Activated T-helper 2 cell treated with anti-CD3 and anti-CD28 coated beads, Interferon-gamma antibody, Interleukin-2, Interleukin-4, amounts not matched to agents 10 μg/mL and 5 μg/mL and 100 μg/mL, durations not matched to agents 14 hours and 24 hours and 36 hours (primary cell): Measurements from ENCODE around the gene ITIH1. TPM values are rescaled to one million over a fixed set of nuclear protein-coding genes. Genes with fewer than 3 reads are reported as not detected.

Source experiments
- DNase-seq: peaks from one replicate; pipeline ENCODE4 v3.0.0; 2021; ENCODE audit warnings: low spot score
- H3K27ac Mint-ChIP-seq: one replicate; pipeline ENCODE4 v1.8.0; 2021; ENCODE audit warnings: mixed read lengths
- H3K27me3 Mint-ChIP-seq: one replicate; pipeline ENCODE4 v1.8.0; 2021; ENCODE audit warnings: low read depth, mixed read lengths
- H3K36me3 Mint-ChIP-seq: one replicate; pipeline ENCODE4 v1.8.0; 2021; ENCODE audit warnings: low read depth, mixed read lengths
- H3K4me1 Mint-ChIP-seq: one replicate; pipeline ENCODE4 v1.8.0; 2021; ENCODE audit warnings: low read depth, mixed read lengths
- H3K4me3 Mint-ChIP-seq: one replicate; pipeline ENCODE4 v1.8.0; 2021; ENCODE audit warnings: low read depth, mild to moderate bottlenecking, moderate library complexity, mixed read lengths
- H3K9me3 Mint-ChIP-seq: one replicate; pipeline ENCODE4 v1.8.0; 2021; ENCODE audit warnings: mixed read lengths
- intact Hi-C: fragments of 100-400 bp; cut with micrococcal nuclease; formaldehyde crosslinking; loops from one replicate; pipeline ENCODE4 v1.15.1; 2023
- total RNA-seq: library from RNA; stranded (reverse); gene quantifications from 2 replicates; pipeline ENCODE4 v1.2.3, GENCODE V29; 2022

ITIH1 gene
- total RNA-seq, 1 donor from 2014 or later = not detected

DNA sequence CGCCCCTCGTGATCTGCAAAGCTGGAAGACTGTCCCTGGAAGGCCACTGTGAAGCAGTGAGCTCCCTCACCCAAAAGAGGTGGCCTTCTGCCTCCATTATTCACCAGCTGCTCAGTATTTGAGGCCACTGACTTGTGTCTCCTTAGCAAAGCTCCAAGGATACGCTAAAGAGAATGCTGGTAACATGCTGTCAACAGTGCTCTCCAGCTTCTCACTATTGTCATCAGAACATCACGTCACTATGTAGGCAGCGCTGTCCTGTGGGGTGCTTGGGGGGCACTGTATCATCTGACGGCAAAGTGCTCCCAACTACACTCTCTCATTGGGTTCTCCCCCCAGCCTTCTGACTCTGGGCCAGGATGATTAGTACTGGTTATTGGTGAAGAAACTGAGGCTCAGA, 38.8 kb downstream of the ITIH1 start:
- no peaks in the 10 kb centered on the region for H3K27me3 Mint-ChIP-seq
- H3K9me3 Mint-ChIP-seq = no peaks in the 10 kb centered on the region
- no peaks in the 10 kb centered on the region for H3K36me3 Mint-ChIP-seq
- H3K4me3 Mint-ChIP-seq = no peak overlapping the region
- H3K27ac Mint-ChIP-seq = no peak overlapping the region
- H3K4me1 Mint-ChIP-seq = no peaks in the 10 kb centered on the region
- intact Hi-C loops = no loop called here
- no peak for DNase-seq

DNA sequence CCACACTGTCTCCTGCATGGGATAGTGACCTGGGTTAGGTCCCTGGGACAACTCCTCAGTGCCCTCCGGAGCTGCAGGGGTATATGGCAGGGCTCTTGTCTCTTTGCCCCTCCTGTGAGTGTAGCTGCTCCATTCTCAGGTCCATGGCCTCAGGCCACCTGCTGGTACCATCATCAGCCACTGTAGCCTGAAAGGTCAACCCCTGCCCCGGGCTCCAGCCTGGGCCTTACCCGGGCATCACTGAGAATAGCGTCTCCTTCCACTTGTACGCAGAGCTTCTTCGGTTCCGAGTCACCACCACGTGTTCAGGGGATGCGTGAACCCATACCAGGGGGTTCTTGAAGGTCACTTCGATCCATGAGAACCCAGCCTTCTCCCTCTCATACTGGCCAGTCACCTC, 39.3 kb downstream of the ITIH1 start:
- H3K4me3 Mint-ChIP-seq = no peak overlapping the region
- H3K4me1 Mint-ChIP-seq = no peaks in the 10 kb centered on the region
- intact Hi-C loops = no loop called here
- H3K9me3 Mint-ChIP-seq = no peaks in the 10 kb centered on the region
- no peak for DNase-seq
- H3K27ac Mint-ChIP-seq = no peak overlapping the region
- no peaks in the 10 kb centered on the region for H3K36me3 Mint-ChIP-seq
- H3K27me3 Mint-ChIP-seq = no peaks in the 10 kb centered on the region

DNA sequence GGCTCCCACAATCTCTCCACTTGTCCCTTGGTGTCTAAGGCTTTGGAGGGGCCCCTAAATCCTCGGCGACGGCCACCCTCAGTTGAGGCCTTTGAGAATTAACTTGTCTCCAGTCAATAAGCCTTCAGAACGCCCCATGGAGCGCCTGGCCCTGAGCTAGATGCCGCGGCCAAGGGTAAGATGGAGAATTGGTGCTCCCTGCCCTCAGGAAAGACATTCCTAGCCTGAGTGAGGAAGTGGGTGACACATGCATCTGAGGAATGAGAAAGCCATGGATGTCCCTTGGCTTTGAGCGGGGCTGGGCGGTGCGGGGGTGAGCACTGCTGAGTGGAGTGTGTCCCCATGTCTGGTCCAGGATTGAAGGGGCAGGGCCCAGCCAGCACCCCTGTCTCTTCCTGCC, 39.8 kb downstream of the ITIH1 start:
- Mint-ChIP-seq H3K4me1 (no peaks in the 10 kb centered on the region), H3K27me3 (no peaks in the 10 kb centered on the region), H3K9me3 (no peaks in the 10 kb centered on the region), H3K27ac (no peak overlapping the region), H3K4me3 (no peak overlapping the region), H3K36me3 (no peaks in the 10 kb centered on the region)
- no peak for DNase-seq
- intact Hi-C loops = no loop called here

DNA sequence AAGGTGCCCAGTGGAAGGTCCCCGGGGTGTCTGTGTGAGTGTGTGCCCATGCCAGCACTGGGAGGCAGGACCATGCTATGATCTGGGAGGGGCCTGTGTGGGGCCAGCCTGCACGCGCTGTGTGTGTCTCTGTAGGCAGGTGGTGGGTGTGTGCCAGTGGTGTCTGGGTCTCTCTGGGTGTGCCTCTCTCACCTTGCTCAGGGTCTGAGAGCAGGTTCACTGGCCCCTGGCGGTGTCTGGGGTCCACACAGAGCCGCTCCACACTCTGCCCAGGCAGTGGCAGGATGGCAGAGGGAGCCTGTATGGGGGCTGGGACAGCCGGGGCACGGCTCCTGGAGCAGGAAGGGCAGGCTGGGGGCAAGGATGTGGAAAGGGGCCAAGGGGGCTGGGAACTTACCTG, 40.5 kb downstream of the ITIH1 start:
- Mint-ChIP-seq H3K4me1 (no peaks in the 10 kb centered on the region), H3K4me3 (no peak overlapping the region), H3K36me3 (no peaks in the 10 kb centered on the region), H3K27ac (no peak overlapping the region), H3K27me3 (no peaks in the 10 kb centered on the region), H3K9me3 (no peaks in the 10 kb centered on the region)
- intact Hi-C loops = no loop called here
- DNase-seq = no peak

DNA sequence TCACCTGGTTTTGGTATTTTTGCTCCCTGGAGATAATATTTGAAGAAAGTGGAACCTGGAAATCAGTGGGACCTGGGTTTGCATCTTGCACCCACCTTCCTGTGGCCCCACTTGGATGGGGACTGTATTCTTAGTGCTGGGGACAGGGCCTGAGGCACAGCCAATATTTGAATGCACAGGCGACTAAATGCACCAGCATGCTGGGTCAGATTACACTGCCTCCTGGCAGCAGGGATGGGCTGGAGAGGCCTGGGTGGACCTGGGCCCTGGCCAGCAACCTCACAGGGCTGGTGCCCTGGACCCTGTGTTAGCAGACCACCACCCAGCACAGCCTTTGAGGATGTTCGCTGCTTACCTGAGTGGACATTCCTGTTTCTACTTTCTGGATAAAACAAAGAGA, 42.5 kb downstream of the ITIH1 start:
- H3K27me3 Mint-ChIP-seq = no peaks in the 10 kb centered on the region
- no peak overlapping the region for H3K27ac Mint-ChIP-seq
- intact Hi-C loops = no loop called here
- no peak for DNase-seq
- no peaks in the 10 kb centered on the region for H3K9me3 Mint-ChIP-seq
- H3K4me1 Mint-ChIP-seq = no peaks in the 10 kb centered on the region
- no peaks in the 10 kb centered on the region for H3K36me3 Mint-ChIP-seq
- H3K4me3 Mint-ChIP-seq = no peak overlapping the region

DNA sequence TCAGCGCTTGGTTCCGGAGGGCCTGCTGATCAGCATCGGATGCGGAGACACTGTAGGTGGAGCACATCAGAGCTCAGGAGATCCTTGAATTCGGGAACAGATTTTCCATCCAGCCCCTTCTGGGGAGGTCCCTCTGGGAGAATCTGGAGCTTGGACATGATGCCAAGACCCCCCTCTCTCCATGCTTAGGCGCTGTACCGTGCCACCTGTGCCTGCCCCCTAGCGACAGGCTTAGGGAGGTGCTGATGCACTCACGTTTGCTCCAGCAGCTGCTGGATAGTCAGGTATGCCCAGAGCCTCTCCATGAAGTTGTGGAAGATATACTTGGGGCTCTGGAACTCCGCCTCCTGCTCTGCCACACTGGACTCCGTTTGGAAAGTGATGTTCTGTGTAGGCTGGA, 43.3 kb downstream of the ITIH1 start:
- Mint-ChIP-seq H3K9me3 (no peaks in the 10 kb centered on the region), H3K36me3 (no peaks in the 10 kb centered on the region), H3K27me3 (no peaks in the 10 kb centered on the region), H3K4me3 (no peak overlapping the region), H3K4me1 (no peaks in the 10 kb centered on the region), H3K27ac (no peak overlapping the region)
- DNase-seq = no peak
- intact Hi-C loops = no loop called here

DNA sequence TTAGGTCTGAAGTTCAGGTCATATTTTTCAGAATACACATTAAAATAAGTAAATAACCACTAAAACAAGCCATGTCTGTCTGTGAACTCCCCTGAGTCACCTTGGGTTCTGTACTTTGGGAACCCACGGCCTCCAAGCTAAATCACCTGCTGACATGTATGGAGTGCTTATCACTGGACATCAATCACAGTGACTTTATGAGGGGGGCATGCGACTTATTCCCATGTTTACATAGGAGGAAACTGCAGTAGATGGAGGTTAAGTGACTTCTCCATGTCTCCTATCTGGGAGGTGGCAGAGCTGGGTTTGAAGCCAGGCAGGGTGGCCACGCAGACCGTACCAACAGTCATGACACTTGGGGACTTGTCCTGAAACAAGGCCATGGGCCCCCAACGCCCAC, 45.0 kb downstream of the ITIH1 start:
- no peaks in the 10 kb centered on the region for H3K36me3 Mint-ChIP-seq
- intact Hi-C loops = no loop called here
- no peaks in the 10 kb centered on the region for H3K27me3 Mint-ChIP-seq
- DNase-seq = no peak
- no peaks in the 10 kb centered on the region for H3K4me1 Mint-ChIP-seq
- no peaks in the 10 kb centered on the region for H3K9me3 Mint-ChIP-seq
- no peak overlapping the region for H3K27ac Mint-ChIP-seq
- no peak overlapping the region for H3K4me3 Mint-ChIP-seq

DNA sequence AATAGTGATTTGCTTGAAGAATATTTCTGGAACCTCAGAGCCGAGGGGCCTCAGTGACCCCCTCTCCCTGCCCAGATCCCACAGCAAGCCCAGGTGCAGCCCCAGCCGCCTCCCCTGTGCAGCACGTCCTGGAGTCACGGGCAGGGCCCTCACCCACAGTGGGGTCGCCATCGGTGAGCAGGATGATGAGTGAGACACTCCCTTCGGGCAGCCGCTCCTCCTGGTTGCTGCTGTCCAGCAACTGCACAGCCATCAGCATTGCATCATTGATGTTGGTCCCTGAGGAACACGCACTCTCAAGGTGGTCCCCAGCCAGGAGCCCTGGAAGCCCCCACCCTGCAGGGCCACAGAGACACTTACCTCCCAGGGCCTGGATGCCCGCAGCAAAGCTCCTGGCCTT, 46.6 kb downstream of the ITIH1 start:
- H3K4me3 Mint-ChIP-seq = no peak overlapping the region
- no peak overlapping the region for H3K27ac Mint-ChIP-seq
- H3K4me1 Mint-ChIP-seq = no peaks in the 10 kb centered on the region
- intact Hi-C loops = no loop called here
- no peaks in the 10 kb centered on the region for H3K27me3 Mint-ChIP-seq
- no peaks in the 10 kb centered on the region for H3K9me3 Mint-ChIP-seq
- no peak for DNase-seq
- H3K36me3 Mint-ChIP-seq = no peaks in the 10 kb centered on the region

DNA sequence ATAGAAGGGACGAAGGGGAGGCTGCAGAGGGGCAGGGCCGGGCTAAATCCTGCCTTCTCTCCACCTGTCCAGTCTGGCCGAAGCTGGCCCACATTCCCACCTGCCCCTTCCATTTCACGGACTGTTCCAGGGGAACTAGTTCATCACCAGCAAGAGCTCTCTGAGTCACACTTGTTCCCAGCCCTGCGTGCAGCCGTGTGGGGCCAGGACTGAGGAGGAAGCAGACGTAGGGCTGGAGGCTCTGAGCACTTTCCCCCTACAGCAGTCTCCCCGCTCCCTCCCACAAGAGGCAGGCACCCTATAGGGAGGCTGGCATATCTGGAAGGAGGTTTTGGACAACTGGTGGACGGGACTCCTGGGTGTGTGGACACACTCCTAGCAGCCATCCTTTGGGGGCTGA, 50.0 kb downstream of the ITIH1 start:
- Mint-ChIP-seq H3K4me1 (peaks cover 2% of the 10 kb centered on the region), H3K9me3 (no peaks in the 10 kb centered on the region), H3K4me3 (no peak overlapping the region), H3K27me3 (no peaks in the 10 kb centered on the region), H3K27ac (no peak overlapping the region), H3K36me3 (no peaks in the 10 kb centered on the region)
- DNase-seq = no peak
- intact Hi-C loops = no loop called here

DNA sequence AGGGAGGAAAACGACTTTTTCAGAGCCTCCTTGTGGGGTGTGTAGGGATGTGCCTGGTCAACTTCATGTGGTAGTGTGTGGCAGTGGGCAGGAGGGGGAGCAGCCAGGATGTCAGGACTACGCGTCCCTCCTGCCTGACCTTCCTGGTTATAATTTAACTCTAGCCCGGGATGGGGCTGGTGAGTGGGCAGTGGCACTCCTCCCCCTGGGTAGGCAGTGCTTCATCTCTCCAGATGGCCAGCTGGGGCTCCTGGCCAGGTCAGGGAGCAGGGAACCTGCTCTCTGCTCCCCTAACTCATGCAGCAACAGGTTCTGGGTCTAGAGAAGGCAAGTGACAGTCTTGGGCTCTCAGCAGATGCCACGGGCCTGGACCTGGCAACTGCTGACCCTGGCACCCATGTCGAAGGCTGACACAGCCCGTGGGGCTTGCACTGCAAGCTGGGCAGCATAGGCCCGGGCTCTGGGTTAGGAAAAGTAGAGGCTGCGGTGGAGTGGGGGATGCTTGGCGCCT, 50.5 kb downstream of the ITIH1 start:
- Mint-ChIP-seq H3K4me3 (no peak overlapping the region), H3K9me3 (no peaks in the 10 kb centered on the region), H3K27me3 (no peaks in the 10 kb centered on the region), H3K27ac (no peak overlapping the region), H3K36me3 (no peaks in the 10 kb centered on the region), H3K4me1 (peaks cover 2% of the 10 kb centered on the region)
- DNase-seq = no peak
- intact Hi-C loops = no loop called here

DNA sequence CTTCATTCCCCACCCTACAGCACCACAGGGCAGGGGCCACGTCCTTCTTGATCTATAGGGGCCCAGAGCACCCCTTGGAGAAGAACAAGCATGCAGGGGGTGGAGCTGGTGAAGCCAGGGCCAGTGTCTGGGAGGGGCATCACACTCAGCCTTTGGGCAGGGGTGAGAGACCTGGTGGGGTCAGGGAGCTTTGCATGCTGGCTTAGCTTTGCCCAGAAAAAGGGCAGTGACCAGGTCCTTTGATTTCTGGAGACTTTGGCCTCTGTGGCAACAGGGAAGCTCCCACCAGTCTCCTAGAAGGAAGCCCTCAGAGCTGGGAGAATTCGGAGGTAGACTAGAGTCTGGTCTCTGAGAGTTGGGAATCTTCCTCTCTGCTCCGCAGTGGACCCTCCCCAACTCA, 52.1 kb downstream of the ITIH1 start:
- intact Hi-C loops = no loop called here
- Mint-ChIP-seq H3K9me3 (no peaks in the 10 kb centered on the region), H3K27me3 (no peaks in the 10 kb centered on the region), H3K27ac (no peak overlapping the region), H3K4me3 (no peak overlapping the region), H3K4me1 (peaks cover 2% of the 10 kb centered on the region), H3K36me3 (no peaks in the 10 kb centered on the region)
- no peak for DNase-seq

DNA sequence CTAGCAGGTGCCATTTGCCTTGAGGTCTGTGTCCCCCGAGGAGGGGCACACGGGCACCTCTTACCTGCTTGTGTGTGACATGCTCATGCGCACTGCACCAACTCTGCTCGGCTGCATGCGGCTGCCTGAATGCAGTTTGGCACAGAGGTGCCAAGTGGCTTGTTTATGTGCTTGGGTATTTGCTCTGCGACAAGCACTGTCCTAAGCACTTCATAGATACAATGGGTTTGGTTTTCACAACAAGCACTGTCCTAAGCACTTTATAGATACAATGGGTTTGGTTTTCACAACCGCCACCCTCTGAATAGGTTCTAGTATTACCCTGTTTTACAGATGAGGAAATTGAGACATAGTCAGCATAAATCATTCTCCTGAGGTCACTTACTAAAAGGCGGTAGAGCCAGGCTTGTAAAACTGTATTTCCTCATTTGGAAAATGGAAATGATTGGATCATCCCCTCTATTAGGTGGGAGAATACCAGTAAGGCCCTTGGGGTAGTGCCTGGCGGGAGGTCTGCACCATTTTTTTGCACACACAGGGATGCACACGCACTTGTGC, 52.6 kb downstream of the ITIH1 start:
- Mint-ChIP-seq H3K4me3 (no peak overlapping the region), H3K9me3 (no peaks in the 10 kb centered on the region), H3K4me1 (peaks cover 2% of the 10 kb centered on the region), H3K27ac (no peak overlapping the region), H3K36me3 (no peaks in the 10 kb centered on the region), H3K27me3 (no peaks in the 10 kb centered on the region)
- no peak for DNase-seq
- intact Hi-C loops = no loop called here

DNA sequence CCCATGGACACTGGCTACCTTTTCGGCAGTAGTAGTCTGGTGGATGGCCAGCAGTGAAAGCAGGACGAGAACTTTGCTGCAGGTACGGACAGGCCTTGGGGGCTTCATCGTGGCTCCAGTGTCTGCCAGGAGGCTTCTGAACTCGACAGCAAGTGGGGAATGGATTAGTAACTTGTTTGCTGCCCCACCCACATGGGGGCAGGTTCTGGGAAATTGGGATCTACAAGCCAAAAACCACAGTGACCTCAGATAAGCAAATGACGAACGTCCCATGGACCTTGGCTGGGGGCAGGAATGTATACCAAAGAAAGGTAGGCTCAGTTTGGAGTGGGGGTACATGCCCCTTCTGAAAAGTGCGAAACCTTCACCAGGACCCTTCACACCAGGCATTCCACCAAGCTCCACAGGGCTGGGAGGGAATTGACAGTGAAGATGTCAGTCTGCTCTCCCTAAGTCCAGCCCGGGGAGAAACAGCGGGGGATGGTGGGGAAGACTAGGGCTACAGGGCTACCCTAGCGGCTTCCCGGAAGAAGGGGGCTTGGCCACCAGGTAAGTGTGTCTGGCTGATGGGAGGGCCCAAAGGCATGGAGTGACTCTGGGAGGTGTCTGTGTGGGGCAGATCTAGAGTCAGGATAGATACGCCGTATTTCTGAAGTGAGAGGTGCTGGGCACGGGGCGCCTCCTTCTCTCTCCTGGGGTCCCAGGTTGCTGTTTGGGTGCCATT, 53.3 kb downstream of the ITIH1 start, which contains the start of gene ITIH4:
Gene ITIH4, minus strand, starts transcription at position 138 of the 724 bp plus-strand sequence. Its CDS starts 30 bp downstream, at position 108.
- Mint-ChIP-seq H3K27ac (no peak within 1 kb of the TSS), H3K4me1 (peaks cover 2% of the 10 kb centered on the region), H3K27me3 (no peaks in the 10 kb centered on the region), H3K4me3 (no peak within 1 kb of the TSS), H3K36me3 (no peaks in the 10 kb centered on the region), H3K9me3 (no peaks in the 10 kb centered on the region)
- intact Hi-C loops = no loop called here
- no peak for DNase-seq
